Panc1 (cell line): ENCODE results near the gene PRDM2. TPM values are rescaled to one million over a fixed set of nuclear protein-coding genes. Genes with fewer than 3 reads are reported as not detected.
"Not testable (repeated sequence)": the region's sequence is repeated elsewhere in the genome, so short reads cannot be mapped to it uniquely, and the experiment has no call there.

Experiments
- ATAC-seq: fragments of 200-7000 bp; cut with Tn5 transposase; 2 replicates; pipeline ENCODE4 v1.9.1; 2020; ENCODE audit warnings: mild to moderate bottlenecking, moderate library complexity
- BruUV-seq: library from RNA; stranded (reverse); fragments of 400-500 nt; replicated peaks from 2 replicates; lab custom pipeline; 2021; lab: Mats Ljungman, UMichigan
- CTCF ChIA-PET: fragments of 300-600 bp; sonication (Branson Sonifier 250); formaldehyde crosslinking; loops from one replicate; lab custom pipeline; 2022; ENCODE audit warnings: antibody characterized with exemption; lab: Charles Lee
- POLR2A ChIA-PET: fragments of 300-600 bp; sonication (Branson Sonifier 250); formaldehyde crosslinking; loops from one replicate; lab custom pipeline; 2022; ENCODE audit warnings: antibody characterized with exemption; lab: Charles Lee
- DNase-seq: peaks from one replicate; pipeline ENCODE4 v3.0.0-alpha.2; 2010; ENCODE audit warnings: low read depth, low spot score
- H3K27ac ChIP-seq: 2 replicates; pipeline ENCODE4 v1.5.1; 2011; ENCODE audit warnings: mild to moderate bottlenecking, low read length, inconsistent platforms
- H3K27me3 ChIP-seq: fragments of 200-500 bp; sonication (Bioruptor generic); 2 replicates; pipeline ENCODE4 v1.6.0; 2014; ENCODE audit warnings: low read length, inconsistent platforms; ENCODE audit not compliant: control insufficient read depth, insufficient read depth
- H3K36me3 ChIP-seq: fragments of 200-500 bp; sonication (Bioruptor generic); 2 replicates; pipeline ENCODE4 v1.5.1; 2014; ENCODE audit warnings: inconsistent platforms, mild to moderate bottlenecking, low read length, moderate library complexity; ENCODE audit not compliant: control insufficient read depth, insufficient read depth
- H3K4me1 ChIP-seq: 2 replicates; pipeline ENCODE4 v1.5.1; 2011; ENCODE audit warnings: inconsistent platforms, mild to moderate bottlenecking, low read length, moderate library complexity; ENCODE audit not compliant: control insufficient read depth, insufficient read depth
- H3K4me3 ChIP-seq, 2 experiments: 2 replicates each; pipeline ENCODE4 v1.5.1; 2011 to 2012; ENCODE audit warnings: low read depth in 2 of 2, low read length in 2 of 2, mild to moderate bottlenecking in 2 of 2, inconsistent platforms in 1 of 2, moderate library complexity in 1 of 2
- H3K9me3 ChIP-seq: fragments of 200-500 bp; sonication (Bioruptor generic); 2 replicates; pipeline ENCODE4 v1.5.1; 2014; ENCODE audit warnings: low read depth, mild to moderate bottlenecking, inconsistent platforms, low read length, moderate library complexity; ENCODE audit not compliant: control insufficient read depth, insufficient read depth
- CTCF ChIP-seq: fragments of 450-650 bp; IDR thresholded peaks from 2 replicates; pipeline ENCODE4 v1.5.1; 2017; ENCODE audit warnings: mild to moderate bottlenecking
- POLR2AphosphoS5 ChIP-seq: IDR thresholded peaks from 2 replicates; pipeline ENCODE4 v1.6.1; 2012; ENCODE audit warnings: mild to moderate bottlenecking, low read depth, low read length, moderate library complexity
- REST ChIP-seq, 2 experiments: IDR thresholded peaks; 2 replicates each; pipeline ENCODE4 v1.6.1; 2011 to 2012; ENCODE audit warnings: low read depth in 2 of 2, control low read depth in 1 of 2, low read length in 1 of 2, mild to moderate bottlenecking in 1 of 2, moderate library complexity in 1 of 2; ENCODE audit not compliant: insufficient read depth in 1 of 2
- SIN3A ChIP-seq: IDR thresholded peaks from 2 replicates; pipeline ENCODE4 v1.6.1; 2012; ENCODE audit warnings: low read depth, mild to moderate bottlenecking, low read length, moderate library complexity, borderline replicate concordance; ENCODE audit not compliant: insufficient read depth
- TCF7L2 ChIP-seq: IDR thresholded peaks from 2 replicates; pipeline ENCODE4 v1.6.1; 2011; ENCODE audit warnings: mild to moderate bottlenecking, low read depth, low read length, inconsistent platforms
- in situ Hi-C: cut with HindIII; loops from 2 replicates; pipeline ENCODE4 v1.10.0; 2016; ENCODE audit warnings: low sequenced_read_pairs, low pct_unique_long_range_greater_than_20kb
- intact Hi-C: fragments of 100-400 bp; cut with micrococcal nuclease; formaldehyde crosslinking; loops from one replicate; pipeline ENCODE4 v1.10.0; 2022; ENCODE audit not compliant: unreplicated experiment
- total RNA-seq: library from RNA; stranded (reverse); gene quantifications from one replicate; pipeline ENCODE4 v1.2.1, GENCODE V29; 2021; ENCODE audit not compliant: unreplicated experiment

Gene PRDM2
- total RNA-seq, 1 experiment from 2014 or later, result 40.3 TPM

- in situ Hi-C loops, result no loop called here
- POLR2A ChIA-PET, result no interaction called here
- H3K4me1 ChIP-seq, result no peaks in the 10 kb centered on the region
Observed at GRCh38 chr1:13683206-13683605, 16.8 kb upstream of the PRDM2 start.

DNA sequence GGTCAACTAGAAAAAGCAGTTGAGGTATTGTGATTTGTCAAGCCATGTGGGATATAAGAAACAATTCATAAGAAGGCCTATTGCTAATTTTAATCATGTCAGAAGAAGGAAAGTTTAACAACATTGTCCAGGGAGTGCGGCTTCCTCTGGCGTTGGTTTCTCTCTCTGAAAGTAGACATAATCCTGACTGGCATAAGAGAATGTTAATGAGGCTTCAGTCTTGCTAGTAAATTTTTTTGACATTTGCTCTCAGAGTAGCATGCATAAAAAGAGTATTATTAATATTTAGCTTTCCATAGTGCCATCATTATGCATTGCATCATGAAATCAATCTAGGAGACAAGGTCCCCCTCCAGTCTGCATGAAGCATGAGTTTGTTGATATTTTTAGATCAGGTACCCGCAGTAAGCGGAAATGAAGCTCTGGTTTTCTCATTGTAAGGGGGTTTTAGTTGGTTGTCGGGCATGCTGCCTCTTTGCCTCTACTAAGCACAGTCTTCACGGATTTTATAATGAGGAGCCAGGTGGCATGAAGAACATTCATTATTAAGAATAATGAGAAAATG lies 12.8 kb upstream of the PRDM2 start:
- CTCF ChIA-PET, result interaction anchor here (0.7 kb wide), 1 partner anchor 16 kb away, joined by 3 read pairs; no protein-coding TSS in a partner anchor

More at GRCh38 chr1:13683206-13683605, 16.8 kb upstream of the PRDM2 start:
- Histone ChIP-seq H3K27ac (no peak overlapping the region), H3K27me3 (no peaks in the 10 kb centered on the region; the same call in 1 of the 2 replicates), H3K9me3 (no peaks in the 10 kb centered on the region), H3K36me3 (no peaks in the 10 kb centered on the region), H3K4me3 (no peak overlapping the region)
- CTCF ChIA-PET, result no interaction called here
- no TSS peak for BruUV-seq
- TF ChIP-seq REST (IDR thresholded peaks at IDR 0.05; ENCODE audit: insufficient read depth in 1 of 2, low read depth in 2 of 2, low read length in 1 of 2), result no peak
- no peak for TF ChIP-seq POLR2AphosphoS5
- TF ChIP-seq TCF7L2, result no peak
- DNase-seq (no peak), ATAC-seq (no peak)
- intact Hi-C loops, result no loop called here

GRCh38 chr1:13693094-13693493 lies 6.9 kb upstream of the PRDM2 start:
- H3K36me3 ChIP-seq, POLR2A ChIA-PET, H3K27ac ChIP-seq, H3K27me3 ChIP-seq, DNase-seq, H3K9me3 ChIP-seq, intact Hi-C loops, H3K4me1 ChIP-seq, BruUV-seq, ATAC-seq, in situ Hi-C loops, H3K4me3 ChIP-seq: not testable (repeated sequence)
- CTCF ChIA-PET, result interaction anchor here (0.6 to 0.7 kb wide), 3 partner anchors 25 to 109 kb away, joined by 3 to 8 read pairs (median 3); no protein-coding TSS in a partner anchor

More for the DNA sequence above, 12.8 kb upstream of the PRDM2 start:
- no peak for TF ChIP-seq CTCF
- TF ChIP-seq REST (IDR thresholded peaks at IDR 0.05; ENCODE audit: insufficient read depth in 1 of 2, low read depth in 2 of 2, low read length in 1 of 2), result no peak
- no peak for TF ChIP-seq SIN3A
- POLR2A ChIA-PET, result interaction anchor here (0.5 kb wide), 1 partner anchor 157 kb away, joined by 4 read pairs; no protein-coding TSS in a partner anchor
- H3K4me1 ChIP-seq, result no peaks in the 10 kb centered on the region
- BruUV-seq, result no TSS peak
- intact Hi-C loops, result no loop called here
- H3K4me3 ChIP-seq, result no peak overlapping the region
- no peaks in the 10 kb centered on the region; the same call in 1 of the 2 replicates for H3K27me3 ChIP-seq
- H3K36me3 ChIP-seq, result no peaks in the 10 kb centered on the region
- H3K9me3 ChIP-seq, result no peaks in the 10 kb centered on the region
- no peak for DNase-seq
- H3K27ac ChIP-seq, result no peak overlapping the region
- in situ Hi-C loops, result no loop called here
- ATAC-seq, result no peak
